AG20443 (cell line): ENCODE results near the gene PANK2.
A peak's percentile ranks its signal among the peaks of the same experiment; 100 is the strongest.
"Not testable (repeated sequence)": the region's sequence is repeated elsewhere in the genome, so short reads cannot be mapped to it uniquely, and the experiment has no call there.

Experiments
- DNase-seq: peaks from one replicate; pipeline ENCODE4 v3.0.0; 2012; ENCODE audit warnings: low spot score, mixed read lengths

The PANK2 gene

GRCh38 chr20:3927486-3928291, 38.5 kb downstream of the PANK2 start:
- peak; percentile 35 for DNase-seq

DNA sequence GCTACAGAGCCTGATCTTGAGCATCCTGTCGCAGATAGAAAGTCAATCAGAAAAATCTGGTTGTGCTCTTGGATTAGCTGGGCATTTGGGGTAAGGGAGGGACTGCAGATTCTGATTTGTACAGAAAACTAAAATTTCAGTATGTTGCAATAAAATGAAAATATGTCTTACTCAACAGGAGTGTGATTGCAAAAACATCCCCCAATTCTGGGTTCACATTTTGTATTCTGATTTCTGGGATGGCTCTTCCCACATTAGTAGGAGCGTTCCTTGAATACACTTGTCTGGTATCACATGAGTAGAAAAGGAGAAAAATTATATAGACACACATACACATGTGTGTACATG, 40.5 kb downstream of the PANK2 start:
- no peak for DNase-seq

- DNase-seq, result no peak
Measured at GRCh38 chr20:3930265-3931206, 41.3 kb downstream of the PANK2 start.

DNA sequence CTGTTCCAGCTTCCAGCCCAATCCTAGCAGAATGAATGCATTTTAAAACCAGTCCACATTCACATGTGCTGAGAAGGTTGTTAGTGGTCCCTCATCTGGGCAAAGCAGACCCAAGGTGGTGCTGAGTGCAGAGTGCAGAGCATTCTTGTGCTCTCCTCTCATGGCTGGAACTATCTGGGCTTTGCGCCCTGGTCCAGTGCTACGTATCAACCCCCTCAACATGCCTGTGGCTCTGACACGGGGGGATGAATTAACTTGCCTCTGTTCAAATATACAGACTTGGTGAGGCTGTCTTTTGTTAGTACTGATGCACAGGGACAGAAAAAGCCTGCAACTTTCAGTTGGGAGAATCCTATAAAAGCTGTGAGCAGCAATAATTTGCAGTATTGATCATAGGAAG, 42.5 kb downstream of the PANK2 start:
- no peak for DNase-seq

- DNase-seq, result no peak
Measured at GRCh38 chr20:3932277-3932676, 43.1 kb downstream of the PANK2 start.

GRCh38 chr20:3932681-3933080, 43.5 kb downstream of the PANK2 start:
- peak; percentile 60 for DNase-seq

- peak; percentile 21 for DNase-seq
Measured at GRCh38 chr20:3933218-3933617, 44.0 kb downstream of the PANK2 start.

GRCh38 chr20:3934624-3935023, 45.4 kb downstream of the PANK2 start:
- DNase-seq, result peak; percentile 13

DNA sequence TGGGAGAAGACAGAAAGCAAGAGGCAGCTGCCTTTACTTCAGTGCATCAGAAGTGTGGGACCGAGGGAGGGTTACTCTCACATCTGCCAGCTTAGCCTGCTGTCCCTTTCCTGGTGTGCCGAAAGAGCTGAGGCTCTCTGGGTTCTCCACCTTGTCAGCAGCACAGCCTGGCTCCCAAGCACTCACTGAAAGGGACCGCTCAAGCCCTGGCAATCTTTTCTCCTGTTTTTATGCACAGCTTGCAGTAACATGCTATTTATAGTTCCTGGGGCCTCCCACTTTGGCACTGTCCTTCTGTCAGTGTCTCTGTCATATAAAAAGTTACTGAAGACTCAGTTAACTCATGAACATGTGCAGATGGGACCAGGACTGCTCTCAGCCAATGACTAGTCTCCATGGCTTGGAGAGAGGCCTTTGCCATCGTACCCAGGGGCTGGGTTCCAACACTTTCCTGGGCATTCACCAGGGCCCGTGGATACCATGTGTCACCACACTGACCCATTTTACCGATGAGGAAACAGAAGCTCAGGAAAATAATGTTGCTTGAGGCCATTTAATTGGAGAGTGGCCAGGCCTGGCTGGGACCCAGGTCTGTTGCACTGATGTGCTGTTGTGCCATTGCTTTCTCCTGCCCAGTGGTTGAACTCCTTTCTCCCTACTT, 46.2 kb downstream of the PANK2 start:
- DNase-seq, result peak; percentile 54

DNA sequence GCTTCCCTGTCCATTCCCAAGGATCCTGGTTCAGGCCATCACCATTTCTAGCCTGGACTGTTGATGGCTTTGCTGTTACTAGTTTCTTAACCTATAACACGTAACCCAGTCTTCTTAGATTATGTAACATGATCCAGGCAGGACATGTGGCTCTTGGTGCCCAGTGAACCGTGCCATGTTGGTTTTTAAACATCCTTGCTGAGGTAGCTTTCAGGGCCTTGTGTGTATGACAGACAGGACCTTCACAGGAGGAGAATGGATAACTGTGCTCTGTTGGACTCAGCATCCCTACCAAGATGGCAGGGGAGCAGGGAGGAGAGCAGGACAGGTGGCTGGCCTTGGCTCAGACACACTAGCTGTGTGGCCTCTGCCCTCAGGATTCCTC, 46.8 kb downstream of the PANK2 start:
- no peak for DNase-seq

- no peak for DNase-seq
Measured at GRCh38 chr20:3937618-3938017, 48.4 kb downstream of the PANK2 start.

- DNase-seq, result no peak
Measured at GRCh38 chr20:3940905-3941304, 51.7 kb downstream of the PANK2 start.

DNA sequence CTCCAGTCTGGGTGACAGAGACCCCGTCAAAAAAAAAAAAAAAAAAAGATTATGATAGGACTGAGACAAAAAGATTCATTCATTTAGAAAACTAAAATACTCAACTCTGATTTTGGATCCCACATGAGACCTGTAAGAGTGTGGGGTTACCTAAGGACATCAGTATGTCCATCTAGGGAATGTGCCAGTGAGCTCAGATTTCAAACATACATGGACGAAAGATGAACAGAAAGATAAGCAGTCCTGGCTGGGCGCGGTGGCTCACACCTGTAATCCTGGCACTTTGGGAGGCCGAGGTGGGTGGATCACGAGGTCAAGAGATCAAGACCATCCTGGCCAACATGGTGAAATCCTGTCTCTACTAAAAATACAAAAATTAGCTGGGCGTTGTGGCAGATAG, 57.5 kb downstream of the PANK2 start:
- DNase-seq, result not testable (repeated sequence)

DNA sequence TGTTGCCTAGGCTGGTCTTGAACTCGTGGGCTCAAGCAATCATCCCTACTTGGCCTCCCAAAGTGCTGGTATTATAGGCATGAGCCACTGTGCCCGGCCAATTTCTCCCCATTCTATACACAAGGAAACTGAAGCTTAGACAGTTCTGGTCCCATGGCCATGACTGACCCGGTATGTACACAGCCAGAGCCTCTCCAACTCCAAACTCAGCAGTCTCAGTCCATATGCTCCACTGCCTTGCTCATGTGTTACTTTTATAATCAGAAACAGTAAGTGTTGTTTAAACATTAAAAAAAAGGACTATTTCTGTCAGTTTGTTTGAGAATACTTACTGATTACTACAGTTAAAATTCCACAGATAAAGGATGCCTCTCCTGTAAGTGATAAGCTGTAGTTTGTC, 75.5 kb downstream of the PANK2 start:
- no peak for DNase-seq

GRCh38 chr20:3966571-3966970, 77.4 kb downstream of the PANK2 start:
- DNase-seq, result no peak

DNA sequence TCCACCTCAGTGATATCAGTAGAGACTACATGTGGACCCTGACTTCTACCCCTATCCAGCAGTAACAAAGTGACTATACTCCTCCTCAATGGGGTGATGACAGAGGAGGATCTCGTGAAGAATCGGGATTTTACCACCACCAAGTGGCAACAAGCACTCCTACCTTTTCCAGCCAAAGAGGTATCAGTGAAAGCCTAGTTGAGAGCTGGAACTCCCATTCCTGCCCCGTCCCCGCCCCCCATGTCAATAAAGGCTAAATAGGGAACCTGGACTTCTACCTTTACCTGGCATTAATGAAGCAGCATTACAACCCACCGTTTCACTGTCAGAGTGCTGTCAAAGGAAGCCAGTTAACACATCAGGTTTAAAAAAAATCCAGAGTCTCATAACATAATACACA, 80.8 kb downstream of the PANK2 start:
- DNase-seq, result no peak

DNA sequence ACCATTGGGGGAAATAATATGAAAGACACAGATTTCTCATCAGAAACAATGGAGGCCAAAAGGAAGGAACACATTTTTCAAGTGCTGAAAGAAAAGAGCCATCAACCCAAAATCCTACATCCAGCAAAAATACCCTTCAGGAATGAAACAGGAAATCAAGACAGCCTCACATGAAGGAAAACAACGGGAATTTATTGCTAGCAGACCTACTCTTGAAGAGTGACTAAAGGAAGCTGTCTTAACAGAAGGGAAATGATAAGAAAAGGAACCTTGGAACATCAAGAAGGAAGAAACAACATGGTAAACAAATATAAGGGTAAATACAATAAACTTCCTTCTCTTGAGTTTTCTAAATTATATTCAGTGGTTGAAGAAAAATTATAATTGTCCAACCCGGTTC, 82.0 kb downstream of the PANK2 start:
- DNase-seq, result no peak

- no peak for DNase-seq
Measured at GRCh38 chr20:3972161-3972560, 83.0 kb downstream of the PANK2 start.

DNA sequence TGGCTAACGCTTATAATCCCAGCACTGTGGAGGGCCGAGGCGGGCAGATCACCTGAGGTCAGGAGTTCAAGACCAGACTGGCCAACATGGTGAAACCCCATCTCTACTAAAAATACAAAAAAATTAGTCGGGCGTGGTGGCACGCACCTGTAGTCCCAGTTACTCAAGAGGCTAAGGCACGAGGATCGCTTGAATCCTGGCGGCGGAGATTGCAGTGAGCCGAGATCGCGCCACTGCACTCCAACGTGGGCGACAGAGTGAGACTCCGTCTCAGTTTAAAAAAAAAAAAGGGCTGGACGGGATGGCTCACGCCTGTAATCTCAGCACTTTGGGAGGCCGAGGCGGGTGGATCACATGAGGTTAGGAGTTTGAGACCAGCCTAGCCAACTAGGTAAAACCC, 83.4 kb downstream of the PANK2 start:
- DNase-seq, result not testable (repeated sequence)

- no peak for DNase-seq
Measured at GRCh38 chr20:3973705-3974104, 84.5 kb downstream of the PANK2 start.

DNA sequence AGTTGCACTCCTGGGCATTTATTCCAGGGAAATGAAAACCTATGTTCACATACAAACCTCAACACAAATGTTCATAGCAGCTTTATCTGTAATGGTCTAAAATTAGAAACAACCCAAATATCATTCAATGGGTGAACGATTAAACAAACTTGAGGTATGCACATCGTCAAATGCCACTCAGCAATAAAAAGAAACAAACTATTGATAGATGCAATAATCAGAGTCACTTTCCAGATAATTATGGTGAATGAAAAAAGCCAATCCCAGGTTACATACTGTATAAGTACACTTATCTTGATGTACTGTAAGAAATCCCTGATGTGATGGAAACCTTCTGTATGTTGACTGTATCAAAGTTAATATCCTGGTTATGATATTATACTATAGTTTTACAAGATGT, 87.3 kb downstream of the PANK2 start:
- no peak for DNase-seq
